BE2C (cell line): ENCODE data around the gene PLA2G2C.
"Not testable (repeated sequence)": the region's sequence is repeated elsewhere in the genome, so short reads cannot be mapped to it uniquely, and the experiment has no call there.

Experiments
- DNase-seq: peaks from one replicate; pipeline ENCODE4 v3.0.0-alpha.2; 2020
- H3K27me3 ChIP-seq: fragments of 250-450 bp; sonication (Bioruptor Pico); 2 replicates; pipeline ENCODE4 v1.5.1; 2020; ENCODE audit warnings: mild to moderate bottlenecking
- H3K36me3 ChIP-seq: fragments of 250-450 bp; sonication (Bioruptor Pico); 2 replicates; pipeline ENCODE4 v1.5.1; 2020; ENCODE audit warnings: mild to moderate bottlenecking
- H3K4me1 ChIP-seq: fragments of 250-450 bp; sonication (Bioruptor Pico); 2 replicates; pipeline ENCODE4 v1.5.1; 2020
- H3K4me3 ChIP-seq: 2 replicates; pipeline ENCODE4 v1.5.1; 2011; ENCODE audit warnings: low read depth, low read length
- H3K9me3 ChIP-seq: fragments of 250-450 bp; sonication (Bioruptor Pico); 2 replicates; pipeline ENCODE4 v1.5.1; 2020
- CTCF ChIP-seq: IDR thresholded peaks from 2 replicates; pipeline ENCODE4 v1.5.1; 2012; ENCODE audit warnings: mild to moderate bottlenecking, low read depth, low read length

The PLA2G2C gene

GRCh38 chr1:20134995-20135394 lies 51.3 kb downstream of the PLA2G2C start:
- Histone ChIP-seq H3K27me3 (no peaks in the 10 kb centered on the region), H3K9me3 (no peaks in the 10 kb centered on the region), H3K36me3 (no peaks in the 10 kb centered on the region), H3K4me3 (no peak overlapping the region), H3K4me1 (no peaks in the 10 kb centered on the region)
- DNase-seq, result no peak
- TF ChIP-seq CTCF, result no peak

- H3K4me3 ChIP-seq, H3K27me3 ChIP-seq, DNase-seq, H3K9me3 ChIP-seq, H3K4me1 ChIP-seq, H3K36me3 ChIP-seq: not testable (repeated sequence)
Observed at GRCh38 chr1:20130518-20130917, 55.8 kb downstream of the PLA2G2C start.

- H3K4me3 ChIP-seq, result no peak overlapping the region
- DNase-seq, result no peak
- H3K36me3 ChIP-seq, result no peaks in the 10 kb centered on the region
- no peaks in the 10 kb centered on the region for H3K27me3 ChIP-seq
- H3K4me1 ChIP-seq, result no peaks in the 10 kb centered on the region
- no peak for TF ChIP-seq CTCF
- H3K9me3 ChIP-seq, result no peaks in the 10 kb centered on the region
Observed at GRCh38 chr1:20126806-20127440, 59.4 kb downstream of the PLA2G2C start.

GRCh38 chr1:20126041-20126805 lies 60.1 kb downstream of the PLA2G2C start:
- Histone ChIP-seq H3K4me3 (no peak overlapping the region), H3K27me3 (no peaks in the 10 kb centered on the region), H3K36me3 (no peaks in the 10 kb centered on the region), H3K9me3 (no peaks in the 10 kb centered on the region), H3K4me1 (no peaks in the 10 kb centered on the region)
- DNase-seq, result no peak
- TF ChIP-seq CTCF, result no peak

- Histone ChIP-seq H3K4me3 (no peak overlapping the region), H3K9me3 (no peaks in the 10 kb centered on the region), H3K4me1 (no peaks in the 10 kb centered on the region), H3K27me3 (peaks cover 5% of the 10 kb centered on the region; the same call in 1 of the 2 replicates), H3K36me3 (no peaks in the 10 kb centered on the region)
- no peak for DNase-seq
- TF ChIP-seq CTCF, result no peak
Observed at GRCh38 chr1:20125100-20125499, 61.2 kb downstream of the PLA2G2C start.

- Histone ChIP-seq H3K4me3 (no peak overlapping the region), H3K36me3 (no peaks in the 10 kb centered on the region), H3K4me1 (no peaks in the 10 kb centered on the region), H3K9me3 (no peaks in the 10 kb centered on the region), H3K27me3 (peaks cover 5% of the 10 kb centered on the region; the same call in 1 of the 2 replicates)
- DNase-seq, result no peak
- no peak for TF ChIP-seq CTCF
Observed at GRCh38 chr1:20124456-20125057, 61.8 kb downstream of the PLA2G2C start.
